A549 (cell line): ENCODE measurements around the gene IMPDH2.

Experiments
- CEBPB ChIP-seq, 2 experiments: fragments of >200 bp in 1 of 2; sonication (Bioruptor Twin) in 1 of 2; formaldehyde crosslinking in 1 of 2; IDR thresholded peaks; 2 replicates each; pipeline ENCODE4 v1.6.1; 2012 to 2016
- CTCF ChIP-seq: fragments of >200 bp; sonication (Bioruptor Twin); formaldehyde crosslinking; IDR thresholded peaks from 3 replicates; pipeline ENCODE4 v1.5.1; 2016
- FOXS1 ChIP-seq: fragments of 250-450 bp; sonication (Bioruptor Pico); IDR thresholded peaks from 2 replicates; pipeline ENCODE4 v1.5.0; 2020; ENCODE audit warnings: mild to moderate bottlenecking, moderate library complexity
- KDM1A ChIP-seq: fragments of 200-600 bp; sonication (generic); IDR thresholded peaks from 2 replicates; pipeline ENCODE4 v1.6.1; 2016; ENCODE audit warnings: low read depth, mild to moderate bottlenecking
- POLR2A ChIP-seq: IDR thresholded peaks from 2 replicates; pipeline ENCODE4 v1.6.1; 2012; ENCODE audit warnings: mild to moderate bottlenecking, low read length

- TF ChIP-seq CTCF: no peak
- no peak for TF ChIP-seq POLR2A
- no peak for TF ChIP-seq KDM1A
- TF ChIP-seq CEBPB (IDR thresholded peaks at IDR 0.05): no peak
- no peak for TF ChIP-seq FOXS1 (CRISPR knock-in tag)
Observed at GRCh38 chr3:48993834-48994233, 35.4 kb downstream of the IMPDH2 start.
